Measurements from ENCODE around the gene TBC1D20.

The TBC1D20 gene

GRCh38 chr20:497979-498378 lies 35.6 kb upstream of the TBC1D20 start:
- no peak for DNase-seq (ENCODE audit: low read depth)
- no peak for TF ChIP-seq CTCF (IDR thresholded peaks at IDR 0.05; ENCODE audit: low read depth, low read length, missing control alignments)
- H3K4me3 ChIP-seq (ENCODE audit: low read depth, low read length): no peak overlapping the region

GRCh38 chr20:496126-496696 lies 33.9 kb upstream of the TBC1D20 start:
- no peak for TF ChIP-seq CTCF (IDR thresholded peaks at IDR 0.05; ENCODE audit: low read depth, low read length, missing control alignments)
- DNase-seq (ENCODE audit: low read depth): no peak
- no peak overlapping the region for H3K4me3 ChIP-seq (ENCODE audit: low read depth, low read length)

- no peak for TF ChIP-seq CTCF (IDR thresholded peaks at IDR 0.05; ENCODE audit: low read depth, low read length, missing control alignments)
- DNase-seq (ENCODE audit: low read depth): no peak
- no peak overlapping the region for H3K4me3 ChIP-seq (ENCODE audit: low read depth, low read length)
These were observed 29.8 kb upstream of the TBC1D20 start for GRCh38 chr20:492159-492558.

GRCh38 chr20:487655-488054 lies 25.3 kb upstream of the TBC1D20 start:
- TF ChIP-seq CTCF (IDR thresholded peaks at IDR 0.05; ENCODE audit: low read depth, low read length, missing control alignments): no peak
- no peak overlapping the region for H3K4me3 ChIP-seq (ENCODE audit: low read depth, low read length)
- DNase-seq (ENCODE audit: low read depth): no peak

GRCh38 chr20:483815-484644 lies 21.7 kb upstream of the TBC1D20 start:
- TF ChIP-seq CTCF (IDR thresholded peaks at IDR 0.05; ENCODE audit: low read depth, low read length, missing control alignments): no peak
- no peak for DNase-seq (ENCODE audit: low read depth)
- H3K4me3 ChIP-seq (ENCODE audit: low read depth, low read length): no peak overlapping the region

GRCh38 chr20:481167-481566 lies 18.8 kb upstream of the TBC1D20 start:
- no peak overlapping the region for H3K4me3 ChIP-seq (ENCODE audit: low read depth, low read length)
- DNase-seq (ENCODE audit: low read depth): no peak
- no peak for TF ChIP-seq CTCF (IDR thresholded peaks at IDR 0.05; ENCODE audit: low read depth, low read length, missing control alignments)

GRCh38 chr20:480044-480443 lies 17.7 kb upstream of the TBC1D20 start:
- H3K4me3 ChIP-seq (ENCODE audit: low read depth, low read length): no peak overlapping the region
- no peak for DNase-seq (ENCODE audit: low read depth)
- no peak for TF ChIP-seq CTCF (IDR thresholded peaks at IDR 0.05; ENCODE audit: low read depth, low read length, missing control alignments)
